EL (cell line): Measurements from ENCODE around the gene ZNF653.

Experiments
- DNase-seq: peaks from one replicate; pipeline ENCODE4 v3.0.0-alpha.2; 2016

ZNF653 gene

DNA sequence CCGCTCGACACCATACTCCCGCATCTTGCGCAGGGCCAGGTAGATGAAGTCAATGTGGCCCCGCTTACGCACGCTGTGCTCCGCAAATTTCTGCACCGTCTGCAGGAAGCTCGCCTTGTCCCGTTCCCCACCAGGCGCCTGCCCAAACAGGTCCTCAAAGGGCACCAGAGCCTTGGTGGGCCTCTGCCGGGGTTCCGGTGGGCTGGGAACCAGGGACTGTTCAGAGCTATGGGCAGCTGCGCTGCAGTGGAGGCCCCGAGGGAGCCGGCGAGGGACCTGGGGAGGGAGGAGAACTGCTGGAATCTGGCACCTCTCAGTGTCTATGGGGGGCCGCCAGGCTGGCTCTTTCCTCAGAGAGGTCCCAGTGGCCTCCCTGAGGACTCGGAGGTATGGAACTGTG is 8.3 kb upstream of the ZNF653 start:
- DNase-seq: no peak

DNA sequence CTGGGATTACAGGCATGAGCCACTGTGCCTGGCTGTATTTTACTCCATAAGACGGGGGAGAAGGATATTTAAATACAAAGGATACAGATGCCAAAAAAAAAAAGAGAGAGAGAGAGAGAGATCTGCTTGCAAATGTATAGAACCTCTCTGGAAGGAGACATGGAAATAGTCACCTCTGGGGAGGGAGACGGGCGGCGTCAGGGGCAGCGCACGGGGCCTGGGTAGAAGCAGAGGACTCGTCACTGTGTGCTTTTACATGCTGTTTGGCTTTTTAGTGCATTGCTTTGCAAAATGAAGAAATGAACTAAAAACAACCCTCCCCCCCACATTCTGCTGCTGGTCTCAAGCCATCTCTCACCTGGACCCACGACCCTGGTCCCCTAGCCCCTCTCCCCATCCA is 4.8 kb upstream of the ZNF653 start:
- DNase-seq: no peak

DNA sequence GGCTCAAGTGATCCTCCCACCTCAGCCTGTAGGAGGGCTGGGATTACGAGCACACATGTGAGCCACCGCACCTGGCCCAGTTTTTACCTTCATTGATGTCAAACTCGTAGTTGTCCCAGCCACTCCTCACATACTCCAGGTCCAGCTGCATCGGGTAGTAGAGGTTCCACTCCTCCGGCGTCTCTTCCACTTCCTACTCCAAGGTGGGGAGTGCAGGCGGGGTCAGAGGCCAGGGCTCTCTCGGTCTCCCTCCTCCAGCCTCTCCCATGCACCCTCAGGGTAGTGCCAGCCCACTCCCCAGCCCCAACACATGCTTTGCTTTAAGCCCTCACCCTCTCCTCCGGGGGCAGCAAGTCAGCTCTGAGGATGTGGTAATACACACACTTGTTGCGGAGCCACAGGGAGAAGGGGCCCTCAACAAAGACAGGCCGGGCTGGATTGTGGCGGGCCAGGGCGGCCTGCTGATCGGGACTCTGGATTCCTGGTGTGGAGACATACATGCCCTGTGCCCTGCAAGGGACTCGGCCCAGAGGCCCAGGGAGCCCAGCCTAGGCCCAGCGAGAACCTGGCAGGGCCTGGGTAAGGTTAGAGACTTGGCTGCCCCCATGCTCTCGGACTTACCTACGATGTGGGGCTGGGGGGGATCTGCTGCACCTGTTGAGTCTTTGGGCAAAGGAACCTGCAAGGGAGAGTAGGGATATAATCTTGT is 1.9 kb upstream of the ZNF653 start:
- no peak for DNase-seq

DNA sequence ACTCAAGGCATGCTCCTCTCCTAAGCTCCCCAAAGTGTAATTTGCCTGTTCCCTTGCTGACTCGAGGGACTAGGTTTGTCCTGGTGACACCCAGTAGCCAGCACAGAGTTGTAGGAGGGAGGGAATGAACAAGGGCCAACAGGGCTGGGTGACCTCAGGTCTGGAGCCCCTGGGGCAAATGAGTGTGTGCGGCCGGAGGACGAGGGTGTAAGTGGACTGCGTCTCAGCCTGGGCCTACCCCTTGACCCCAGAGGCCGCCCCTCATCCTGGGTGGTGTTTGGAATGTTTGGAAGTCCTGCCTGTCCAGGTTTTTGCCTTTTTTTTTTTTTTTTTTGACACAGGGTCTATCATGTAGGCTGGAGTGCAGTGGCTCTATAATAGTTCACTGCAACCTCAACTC is 1.3 kb upstream of the ZNF653 start:
- no peak for DNase-seq

DNA sequence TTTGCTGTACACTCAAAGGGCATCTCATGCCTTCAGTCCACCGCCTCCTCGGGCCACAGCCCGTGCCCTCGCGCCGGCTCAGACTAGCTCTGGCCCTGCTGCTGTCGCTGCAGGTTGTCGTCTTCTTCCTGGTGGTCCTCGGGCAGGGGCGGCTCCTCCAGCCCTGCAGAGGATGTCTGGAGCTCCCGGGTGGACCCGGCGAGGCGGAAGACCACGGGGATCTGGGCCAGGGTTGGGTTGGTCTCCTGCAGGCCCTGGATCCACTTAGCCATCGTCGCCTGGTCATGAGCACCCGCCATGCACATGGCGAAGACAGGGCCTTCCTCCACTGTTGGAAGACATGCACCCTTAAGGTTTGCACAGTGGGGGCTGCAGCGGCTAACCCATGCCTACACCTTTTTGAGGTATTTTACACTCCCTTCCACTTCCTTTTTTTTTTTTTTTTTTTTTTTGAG is 489 bp upstream of the ZNF653 start:
- no peak for DNase-seq

DNA sequence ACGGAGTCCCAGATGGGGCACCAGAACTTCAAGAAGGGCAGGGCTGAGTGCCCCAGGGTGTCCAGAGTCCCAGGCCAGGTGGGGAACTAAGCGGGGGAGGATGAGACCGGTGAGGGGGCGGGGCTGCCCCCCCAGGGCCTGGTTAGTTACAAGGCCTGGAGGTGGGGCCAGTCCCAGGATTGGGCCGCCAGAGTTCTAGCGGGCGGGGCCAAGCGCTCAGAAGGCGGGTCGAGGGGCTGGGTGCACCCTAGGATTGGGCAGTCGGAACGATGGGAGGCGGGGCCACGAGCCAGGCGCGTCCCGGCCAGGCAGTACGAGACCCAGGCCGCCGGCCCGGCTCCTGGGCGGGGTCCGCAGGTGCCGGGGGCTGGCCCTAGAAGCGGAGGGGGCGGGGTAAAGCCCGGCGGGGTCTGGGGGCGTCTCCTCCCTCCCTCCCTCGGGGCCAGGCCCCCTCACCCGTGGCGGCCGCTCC is 571 bp downstream of the ZNF653 start:
- DNase-seq: peak; percentile 96

DNA sequence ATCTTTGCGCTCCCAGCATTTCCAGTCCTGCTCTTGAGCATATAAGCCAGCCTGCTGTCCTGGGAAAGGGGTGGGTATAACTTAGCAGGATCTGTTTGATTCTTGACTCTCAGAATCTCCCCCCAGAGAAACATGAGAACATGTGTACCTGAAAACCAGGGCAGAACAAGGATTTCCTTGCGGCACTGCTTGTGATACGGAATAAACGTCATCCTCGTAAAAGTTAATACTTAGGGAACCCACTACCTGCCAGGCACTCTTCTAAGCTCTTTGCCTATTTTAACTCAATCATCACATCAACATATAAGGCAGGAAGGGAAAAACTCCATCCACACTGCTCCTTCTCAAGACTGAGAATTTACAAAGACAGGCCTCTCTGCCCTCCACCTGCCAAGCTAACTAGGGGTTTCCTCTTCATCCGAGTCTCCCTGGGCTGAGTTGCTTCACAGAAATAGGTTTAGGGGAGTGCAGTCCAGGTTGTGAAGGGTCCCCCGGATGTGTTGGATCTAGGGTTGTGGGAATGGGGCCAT is 1.1 kb downstream of the ZNF653 start:
- no peak for DNase-seq

DNA sequence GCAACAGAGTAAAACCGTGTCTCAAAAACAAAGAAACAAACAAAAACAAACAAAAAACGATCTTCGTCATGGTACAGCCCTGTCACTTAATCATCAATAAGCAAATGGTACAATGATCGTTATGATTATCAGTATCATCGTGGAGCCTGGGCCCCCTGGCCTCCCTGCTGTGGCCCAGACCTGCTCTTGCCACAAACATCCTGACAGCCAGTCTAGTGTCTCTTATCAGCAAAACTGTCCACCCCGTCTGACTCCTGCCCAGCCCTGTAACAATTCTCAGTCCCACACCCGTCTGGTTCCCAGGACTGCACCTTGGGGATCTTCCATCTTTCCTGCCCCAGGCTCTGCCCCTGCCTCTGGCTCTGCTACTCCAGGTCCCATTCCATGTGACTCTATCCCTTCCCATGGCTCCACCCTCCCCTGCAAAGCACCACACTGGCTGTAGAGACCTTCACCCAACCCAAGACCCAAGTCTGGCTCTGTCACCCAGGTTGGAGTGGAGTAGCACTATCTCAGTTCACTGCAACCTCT is 5.7 kb downstream of the ZNF653 start:
- no peak for DNase-seq

DNA sequence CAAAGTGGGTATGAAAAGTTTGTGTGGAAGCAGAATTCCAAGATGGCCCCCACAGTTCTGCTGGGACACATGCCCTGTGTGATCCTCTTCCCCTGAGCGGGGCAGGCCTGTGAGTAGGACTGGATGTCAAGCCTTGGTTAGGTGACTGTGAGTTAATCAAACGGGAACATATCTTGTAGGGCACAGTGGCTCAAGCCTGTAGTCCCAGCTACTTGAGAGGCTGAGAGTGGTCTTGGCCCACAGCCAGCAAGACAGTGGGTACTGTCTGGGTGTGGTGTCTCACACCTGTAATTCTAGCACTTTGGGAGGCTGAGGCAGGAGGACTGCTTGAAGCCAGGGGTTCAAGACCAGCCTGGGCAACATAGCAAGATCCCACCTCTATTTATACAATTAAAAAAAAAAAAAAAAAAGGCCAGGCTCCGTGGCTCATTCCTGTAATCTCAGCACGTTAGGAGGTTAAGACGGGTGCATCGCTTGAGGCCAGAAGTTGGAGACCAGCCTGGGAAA is 6.4 kb downstream of the ZNF653 start:
- no peak for DNase-seq

DNA sequence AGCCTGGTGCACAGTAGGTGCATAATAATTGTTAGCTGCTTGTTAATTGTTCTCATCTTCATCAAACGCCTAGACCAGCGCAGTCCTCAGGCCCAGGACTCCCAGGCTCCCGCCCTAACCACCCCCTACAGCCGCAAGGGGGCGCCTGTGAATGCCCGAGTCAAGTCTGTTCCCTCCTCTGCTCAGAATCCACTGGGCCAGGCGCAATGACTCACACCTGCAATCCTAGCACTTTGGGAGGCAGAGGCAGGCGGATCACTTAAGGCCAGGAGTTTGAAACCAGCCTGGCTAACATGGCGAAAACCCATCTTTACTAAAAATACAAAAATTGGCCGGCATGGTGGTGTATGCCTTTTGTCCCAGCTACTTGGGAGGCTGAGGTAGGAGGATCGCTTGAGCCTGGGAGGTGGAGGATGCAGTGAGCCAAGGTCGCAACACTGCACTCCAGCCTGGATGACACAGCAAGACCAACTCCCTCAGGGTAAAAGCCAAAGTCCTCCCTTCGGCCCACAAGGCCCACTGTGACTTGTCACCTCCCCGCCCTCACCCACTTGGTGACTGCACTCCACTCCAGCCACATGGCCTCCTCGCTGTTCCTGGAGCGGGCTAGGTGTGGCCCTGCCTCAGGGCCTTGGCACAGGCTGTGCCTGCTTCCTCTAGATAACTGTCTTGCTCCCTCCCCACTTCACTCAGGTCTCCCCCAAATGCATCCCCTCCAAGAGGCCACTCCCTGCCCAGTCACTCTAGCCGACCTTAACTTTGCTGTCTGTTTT is 9.1 kb downstream of the ZNF653 start:
- peak; percentile 88 for DNase-seq

DNA sequence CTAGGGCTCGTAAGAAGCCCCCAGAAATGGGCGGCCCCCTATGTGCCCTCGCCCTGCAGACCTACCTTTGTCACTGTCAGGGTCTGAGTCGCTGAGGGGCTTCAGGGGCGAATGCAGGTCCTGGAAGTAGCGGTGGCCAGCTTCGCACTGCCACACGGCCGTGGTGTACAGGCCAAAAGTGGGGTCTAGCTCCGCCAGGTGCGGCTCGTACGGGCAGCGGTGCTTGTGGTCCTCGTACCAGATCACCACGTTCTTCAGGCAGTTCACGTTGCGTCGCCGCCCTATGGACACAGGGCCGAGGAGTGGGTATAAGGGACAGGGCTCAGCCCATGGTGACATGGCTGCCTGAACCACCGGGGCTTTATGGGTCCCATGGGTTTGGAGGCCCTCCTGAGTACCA is 9.8 kb downstream of the ZNF653 start:
- no peak for DNase-seq

DNA sequence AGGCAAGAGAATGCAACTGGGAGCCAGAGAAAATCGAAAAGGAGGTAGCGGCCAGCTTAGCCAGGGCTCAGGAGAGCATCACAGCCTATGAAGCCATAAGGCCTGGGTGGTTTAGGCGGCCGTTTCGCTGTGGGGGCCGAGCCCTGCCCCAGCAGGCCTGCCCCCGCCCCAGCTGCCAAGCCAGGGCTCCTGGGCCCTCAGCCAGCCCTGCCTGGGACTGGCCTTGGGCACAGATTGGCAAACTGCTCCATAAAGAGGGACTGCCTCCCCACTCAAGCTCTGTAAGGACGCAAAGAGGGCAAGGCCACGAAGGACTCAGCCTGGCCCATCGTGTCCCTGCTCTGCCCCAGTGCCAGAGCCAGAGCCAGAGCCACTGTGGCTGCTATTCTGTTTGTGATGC is 10.2 kb downstream of the ZNF653 start:
- DNase-seq: no peak

DNA sequence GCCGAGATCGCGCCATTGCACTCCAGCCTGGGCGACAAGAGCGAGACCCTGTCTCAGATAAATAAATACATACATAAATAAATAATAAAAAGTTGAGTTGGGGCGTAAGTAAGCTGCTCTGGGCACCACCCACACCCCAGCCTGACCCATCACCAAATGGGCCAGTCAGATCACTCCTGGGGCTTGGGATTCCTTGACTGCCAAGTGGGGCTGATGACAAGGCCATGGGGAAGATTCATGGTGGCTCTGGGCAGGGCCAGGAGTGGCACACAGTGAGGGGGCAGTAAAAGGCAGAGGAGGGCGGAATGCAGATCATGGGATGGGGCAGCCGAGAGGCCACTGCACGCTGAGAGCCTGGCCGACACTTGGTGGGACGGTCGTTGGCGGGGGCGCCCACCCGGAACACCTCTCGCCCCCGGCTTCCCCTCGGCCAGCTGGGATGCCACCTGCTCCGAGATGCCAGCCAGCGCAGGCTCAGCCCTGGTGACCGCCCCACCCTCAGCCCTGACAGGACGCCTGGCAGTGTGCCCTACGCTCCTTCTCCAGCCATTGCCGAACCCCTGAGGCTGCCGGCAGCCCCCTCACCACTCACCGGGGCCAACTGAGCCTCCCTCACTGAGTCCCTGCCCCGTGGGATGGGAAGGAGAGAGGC is 10.9 kb downstream of the ZNF653 start:
- no peak for DNase-seq

DNA sequence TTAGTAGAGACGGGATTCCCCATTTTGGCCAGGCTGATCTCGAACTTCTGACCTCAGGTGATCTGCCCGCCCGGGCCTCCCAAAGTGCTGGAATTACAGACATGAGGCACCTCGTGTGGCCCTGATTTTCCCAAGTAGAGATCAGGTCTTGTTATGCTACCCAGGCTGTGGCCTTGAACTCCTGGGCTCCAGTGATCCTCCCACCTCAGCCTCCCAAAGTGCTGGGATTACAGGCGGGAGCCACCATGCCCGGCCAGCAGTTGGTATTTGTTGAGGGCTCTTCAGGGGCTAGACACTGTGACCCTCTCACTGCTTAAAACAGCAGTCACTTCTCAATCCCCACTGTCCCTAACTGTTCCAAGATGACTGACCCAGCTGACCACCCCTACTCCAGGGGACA is 16.3 kb downstream of the ZNF653 start:
- no peak for DNase-seq

DNA sequence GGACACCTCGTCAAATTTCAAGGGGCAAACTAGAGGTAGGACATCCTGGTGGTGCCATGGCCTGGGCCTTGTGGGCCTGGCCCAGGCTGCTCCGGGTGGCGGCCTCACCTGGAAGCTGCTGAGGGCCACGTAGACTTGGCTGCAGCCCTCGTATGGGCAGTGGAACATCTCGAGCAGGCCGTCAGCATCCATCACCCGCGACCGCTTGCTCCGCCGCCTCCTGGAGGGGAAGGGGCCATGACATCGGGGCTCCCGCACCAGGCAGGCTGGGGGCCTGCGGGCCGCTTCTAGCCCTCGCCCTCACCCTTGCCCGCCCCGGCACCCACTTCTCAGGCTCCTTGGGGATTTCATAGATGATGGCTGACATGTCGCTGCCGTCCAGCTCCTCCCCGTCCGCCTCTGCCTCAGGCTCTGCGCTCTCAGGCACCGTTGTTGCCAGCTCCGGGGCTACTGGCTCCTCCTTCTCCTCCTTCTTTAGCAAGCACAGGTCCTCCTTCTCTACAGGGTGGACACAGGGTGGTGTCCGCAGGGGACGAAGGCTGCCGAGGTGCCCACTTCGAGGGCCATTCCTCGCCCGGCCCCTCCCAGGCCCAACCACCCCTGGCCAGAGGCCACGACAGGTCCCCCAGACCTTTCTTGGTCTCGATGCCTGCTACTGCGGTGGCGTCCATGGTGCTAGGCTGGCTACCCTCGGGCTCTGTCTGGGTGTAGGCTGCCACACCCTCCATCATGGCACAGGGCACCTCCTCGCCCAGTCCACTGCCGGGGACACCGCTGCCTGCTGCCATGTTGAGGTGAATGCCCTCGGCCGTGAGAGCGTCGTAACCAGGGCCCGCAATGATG is 18.8 kb downstream of the ZNF653 start:
- DNase-seq: no peak

DNA sequence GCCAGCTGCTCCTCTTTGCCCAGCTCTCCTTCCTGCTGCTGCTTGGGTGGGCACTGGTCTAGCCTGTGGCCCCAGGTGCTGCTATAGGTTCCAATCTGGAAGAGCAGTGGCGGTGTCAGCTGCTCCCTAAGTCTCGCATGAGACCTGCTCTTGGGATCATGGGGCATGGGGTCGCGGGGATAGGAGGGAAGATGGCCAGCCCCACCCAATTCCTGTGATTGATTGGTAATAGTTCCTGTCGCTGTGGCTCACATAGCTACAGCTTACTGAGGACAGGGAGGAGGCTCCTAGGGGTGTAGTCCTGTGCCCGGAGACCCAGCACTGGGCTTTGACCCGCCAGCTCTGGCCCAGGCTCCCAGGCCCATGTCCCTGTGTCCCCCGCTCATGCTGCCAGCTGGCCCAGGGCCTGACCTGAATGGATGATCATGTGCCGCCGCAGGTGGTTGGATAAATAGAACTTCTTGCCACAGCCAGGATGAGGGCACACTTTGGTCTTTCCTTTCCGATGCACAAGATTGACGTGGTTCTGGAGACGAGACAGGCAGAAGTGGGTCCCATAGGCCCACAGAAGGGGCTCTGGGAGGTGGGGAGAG is 20.3 kb downstream of the ZNF653 start:
- no peak for DNase-seq

DNA sequence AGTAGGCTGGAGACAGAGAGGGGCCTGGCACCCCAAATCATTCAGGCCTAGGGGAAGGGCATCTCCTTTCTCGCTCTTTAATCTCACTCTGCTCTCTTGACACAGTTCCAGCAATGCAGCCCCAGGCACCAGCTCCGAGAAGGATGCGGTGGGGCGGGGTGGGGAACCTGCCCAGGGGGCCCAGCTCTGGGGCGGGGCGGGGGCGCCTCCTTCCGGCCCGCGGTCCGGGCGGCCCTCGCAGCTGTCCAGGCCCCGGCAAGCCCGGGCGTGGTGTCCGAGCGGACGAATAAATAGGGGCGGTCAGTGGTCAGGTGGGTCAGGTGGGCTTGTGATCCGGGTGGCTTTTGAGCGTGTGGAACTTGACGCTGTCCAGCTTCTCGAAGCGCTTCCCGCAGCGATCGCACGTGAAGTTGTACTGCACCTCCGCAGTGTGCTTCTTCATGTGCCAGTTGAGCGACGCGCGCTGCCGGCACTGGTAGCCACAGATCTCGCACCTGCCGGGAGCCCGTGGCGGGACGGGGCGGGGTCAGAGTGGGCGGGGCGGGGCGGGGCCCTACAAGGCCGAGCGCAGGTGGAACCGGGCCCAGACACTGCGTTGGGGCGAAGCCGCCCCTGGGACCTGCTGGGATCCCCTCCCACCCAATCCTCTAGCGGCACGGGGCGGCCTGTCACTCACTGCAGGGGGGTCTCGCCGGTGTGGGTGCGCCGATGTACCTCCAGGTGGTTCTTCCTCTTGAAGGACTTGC is 22.1 kb downstream of the ZNF653 start:
- no peak for DNase-seq

DNA sequence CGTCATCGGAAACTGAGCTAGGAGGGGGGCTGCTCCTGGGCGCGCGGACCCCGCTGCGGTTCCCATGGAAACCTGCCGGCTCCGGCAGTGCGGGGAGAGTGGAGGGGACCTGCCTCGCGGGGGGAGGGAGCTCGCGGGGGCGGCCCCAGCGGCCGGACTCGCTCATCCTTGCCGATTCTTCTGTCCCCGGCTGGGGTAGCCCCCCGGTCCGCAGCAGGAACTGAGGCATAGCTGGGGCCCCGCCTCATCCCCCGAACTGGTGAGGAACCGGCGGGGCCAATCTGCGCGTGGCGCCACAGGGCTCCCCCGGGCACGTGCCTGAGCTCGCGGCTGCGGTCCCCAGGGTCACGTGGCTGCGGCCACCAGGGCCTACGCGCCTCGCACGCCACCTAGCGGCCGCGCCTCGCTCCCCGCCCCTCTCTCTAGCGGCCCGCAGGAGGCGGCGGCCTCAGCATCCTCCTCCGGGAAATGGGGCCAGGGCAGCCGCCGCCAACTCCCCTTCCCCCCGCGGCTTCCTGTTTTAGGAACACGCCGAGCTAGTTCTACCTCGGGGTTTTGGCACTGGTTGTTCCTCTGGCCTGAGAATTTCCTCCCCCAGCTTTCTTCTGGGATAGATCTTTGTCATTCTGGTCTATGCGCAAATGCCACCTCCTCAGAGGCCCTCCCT is 23.1 kb downstream of the ZNF653 start:
- DNase-seq: peak; percentile 72

DNA sequence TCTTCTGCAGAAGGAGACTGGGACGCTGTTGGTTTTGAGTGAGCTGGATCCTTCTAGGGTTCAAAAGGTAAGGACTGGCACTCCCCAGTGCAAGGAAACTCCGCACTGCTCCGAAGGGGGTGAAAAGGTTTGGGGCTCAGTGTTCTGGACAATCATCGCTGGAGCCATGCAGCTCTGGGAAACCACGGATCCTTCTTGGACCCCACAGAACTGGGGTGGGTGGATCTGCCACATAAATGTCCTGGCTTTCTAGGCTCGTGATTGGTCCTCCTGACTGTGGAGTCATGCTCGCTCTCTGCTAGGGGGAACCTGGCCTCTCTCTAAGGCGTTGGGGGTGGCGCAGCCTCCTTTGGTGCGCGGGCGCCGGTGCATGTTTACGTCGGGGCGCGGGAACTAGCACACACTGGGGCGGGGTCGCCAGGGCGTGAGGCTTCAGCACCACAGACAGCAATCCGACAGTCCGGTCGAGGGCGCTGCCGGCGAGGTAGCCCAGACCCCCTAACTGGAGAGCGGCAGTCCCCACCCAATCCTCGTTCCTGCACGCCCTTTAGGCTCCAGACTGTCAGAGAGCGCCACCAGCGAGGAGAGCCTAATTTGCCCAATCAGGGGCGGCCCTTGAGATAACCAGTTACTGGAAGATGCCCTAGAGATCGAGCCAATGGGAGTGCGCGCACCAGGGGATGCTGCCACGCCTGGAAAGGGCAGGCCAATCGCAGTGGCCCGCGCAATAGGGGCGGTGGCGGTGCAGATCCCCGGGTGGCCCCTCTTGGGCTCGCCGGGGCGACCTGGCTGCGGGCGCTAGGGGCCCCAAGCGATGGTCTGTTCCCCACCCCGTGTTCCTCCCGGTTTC is 23.9 kb downstream of the ZNF653 start:
- DNase-seq: peak; percentile 75
